ENCODE data around the gene KHK.

The KHK gene

DNA sequence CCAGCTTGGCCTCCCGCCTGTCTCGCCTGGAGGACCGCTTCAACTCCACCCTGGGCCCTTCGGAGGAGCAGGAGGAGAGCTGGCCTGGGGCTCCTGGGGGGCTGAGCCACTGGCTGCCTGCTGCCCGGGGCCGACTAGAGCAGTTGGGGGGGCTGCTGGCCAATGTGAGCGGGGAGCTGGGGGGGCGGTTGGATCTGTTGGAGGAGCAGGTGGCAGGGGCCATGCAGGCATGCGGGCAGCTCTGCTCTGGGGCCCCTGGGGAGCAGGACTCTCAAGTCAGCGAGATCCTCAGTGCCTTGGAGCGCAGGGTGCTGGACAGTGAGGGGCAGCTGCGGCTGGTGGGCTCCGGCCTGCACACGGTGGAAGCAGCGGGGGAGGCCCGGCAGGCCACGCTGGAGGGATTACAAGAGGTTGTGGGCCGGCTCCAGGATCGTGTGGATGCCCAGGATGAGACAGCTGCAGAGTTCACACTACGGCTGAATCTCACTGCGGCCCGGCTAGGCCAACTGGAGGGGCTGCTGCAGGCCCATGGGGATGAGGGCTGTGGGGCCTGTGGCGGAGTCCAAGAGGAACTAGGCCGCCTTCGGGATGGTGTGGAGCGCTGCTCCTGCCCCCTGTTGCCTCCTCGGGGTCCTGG lies 3.7 kb upstream of the KHK start:
- no peak for DNase-seq

DNA sequence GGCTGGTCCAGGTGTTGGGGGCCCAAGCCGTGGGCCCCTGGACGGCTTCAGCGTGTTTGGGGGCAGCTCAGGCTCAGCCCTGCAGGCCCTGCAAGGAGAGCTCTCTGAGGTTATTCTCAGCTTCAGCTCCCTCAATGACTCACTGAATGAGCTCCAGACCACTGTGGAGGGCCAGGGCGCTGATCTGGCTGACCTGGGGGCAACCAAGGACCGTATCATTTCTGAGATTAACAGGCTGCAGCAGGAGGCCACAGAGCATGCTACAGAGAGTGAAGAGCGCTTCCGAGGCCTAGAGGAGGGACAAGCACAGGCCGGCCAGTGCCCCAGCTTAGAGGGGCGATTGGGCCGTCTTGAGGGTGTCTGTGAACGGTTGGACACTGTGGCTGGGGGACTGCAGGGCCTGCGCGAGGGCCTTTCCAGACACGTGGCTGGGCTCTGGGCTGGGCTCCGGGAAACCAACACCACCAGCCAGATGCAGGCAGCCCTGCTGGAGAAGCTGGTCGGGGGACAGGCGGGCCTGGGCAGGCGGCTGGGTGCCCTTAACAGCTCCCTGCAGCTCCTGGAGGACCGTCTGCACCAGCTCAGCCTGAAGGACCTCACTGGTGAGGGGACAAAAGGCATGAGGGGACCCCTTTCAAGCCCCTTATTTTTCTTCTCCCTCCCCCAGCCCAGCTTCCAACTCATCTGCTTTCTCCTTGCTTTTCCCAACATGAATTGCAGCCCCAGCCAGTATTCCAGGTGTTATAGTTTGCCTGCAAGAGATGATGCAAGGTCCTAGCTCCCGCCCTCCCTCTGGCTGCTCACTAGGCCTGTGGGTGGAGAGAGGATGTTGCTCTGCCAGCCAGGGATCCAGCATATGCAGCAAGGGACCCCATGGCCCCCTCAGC lies 2.9 kb upstream of the KHK start:
- no peak for DNase-seq

GRCh38 chr2:27084297-27085061 lies 2.1 kb upstream of the KHK start:
- no peak for DNase-seq

- DNase-seq, result no peak
These were observed 1.4 kb upstream of the KHK start for GRCh38 chr2:27085062-27085672.

- peak in 1 of 2 experiments; percentile 29 for DNase-seq
These were observed 891 bp upstream of the KHK start for GRCh38 chr2:27085673-27086089.

DNA sequence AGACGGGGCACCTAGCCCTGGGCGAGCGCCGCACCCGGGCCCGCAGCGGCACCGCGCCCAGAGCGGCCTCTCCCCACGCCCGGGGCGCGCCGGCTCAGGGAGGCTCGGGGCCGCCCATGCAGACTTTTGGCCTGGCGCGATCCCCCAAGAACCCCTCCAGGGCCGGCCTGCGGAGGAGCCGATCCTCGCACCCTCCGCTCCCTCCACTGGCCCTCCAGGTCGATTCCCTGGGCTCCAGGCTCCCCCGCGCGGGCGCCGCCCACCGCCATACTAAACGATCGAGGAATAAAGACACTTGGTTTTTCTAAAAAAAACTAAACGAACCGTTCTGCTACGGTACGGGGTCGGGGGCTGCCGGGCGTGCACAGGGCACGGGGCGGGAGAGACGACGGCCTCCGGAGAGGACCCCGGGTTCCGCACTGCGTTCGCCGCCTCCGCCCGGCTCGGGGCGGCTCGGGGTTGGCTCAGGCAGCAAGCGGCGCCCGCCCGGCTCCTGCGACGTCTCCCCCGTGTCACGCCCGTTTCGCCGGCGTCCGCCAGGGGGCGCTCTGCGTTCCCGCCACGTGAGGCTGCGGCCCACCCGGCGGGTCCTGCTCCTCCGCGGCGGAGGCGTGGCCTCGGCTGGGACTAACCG lies 365 bp upstream of the KHK start:
- peak; percentile 79 to 95 for DNase-seq

- no peak for DNase-seq
These were observed 1.3 kb downstream of the KHK start for GRCh38 chr2:27087823-27088410.

- DNase-seq, result no peak
These were observed 2.1 kb downstream of the KHK start for GRCh38 chr2:27088634-27089033.

- no peak for DNase-seq
These were observed 2.8 kb downstream of the KHK start for GRCh38 chr2:27089111-27089954.

DNA sequence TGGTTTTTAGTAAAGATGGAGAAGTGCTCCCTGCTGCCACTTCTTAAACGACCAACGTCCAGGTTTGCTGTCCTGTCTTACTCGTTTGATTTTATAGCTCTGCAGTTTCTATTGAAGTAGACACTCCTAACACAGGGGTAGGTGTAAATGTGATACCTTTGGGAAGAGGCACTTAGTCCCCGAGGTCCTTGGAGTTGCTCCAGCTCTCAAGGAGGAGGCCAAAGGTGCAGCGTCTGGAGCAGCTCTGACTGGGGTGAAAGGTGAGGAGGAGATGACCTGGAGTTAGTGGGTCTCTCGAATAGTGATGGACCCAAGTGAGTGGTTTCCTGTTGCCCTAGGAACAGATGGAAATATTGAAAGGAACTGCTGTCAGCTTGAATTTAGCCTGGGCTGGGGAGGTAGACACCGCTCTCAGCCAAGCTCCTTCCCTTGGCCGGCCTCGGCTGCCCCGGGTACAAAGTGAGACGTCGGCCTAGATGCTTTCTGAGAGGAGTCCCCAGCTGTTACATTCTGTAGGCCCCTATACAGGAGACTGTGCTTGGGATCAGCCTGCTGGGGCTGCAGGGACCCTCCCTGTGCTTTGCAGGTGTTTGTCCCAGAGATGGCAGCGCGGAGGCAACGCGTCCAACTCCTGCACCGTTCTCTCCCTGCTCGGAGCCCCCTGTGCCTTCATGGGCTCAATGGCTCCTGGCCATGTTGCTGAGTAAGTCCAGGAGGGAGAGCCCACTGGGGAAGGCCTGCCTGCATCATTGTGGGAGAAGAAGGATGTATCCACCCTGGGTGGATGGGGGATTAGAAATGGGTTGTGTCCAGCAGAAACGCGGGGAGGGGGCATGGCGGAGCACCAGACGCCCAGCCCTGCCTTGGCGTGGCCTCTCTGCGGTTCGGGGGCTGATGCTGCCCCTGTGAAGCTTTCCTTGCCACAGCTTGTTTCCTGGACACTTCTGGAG lies 5.4 kb downstream of the KHK start:
- no peak for DNase-seq

GRCh38 chr2:27092696-27093429 lies 6.3 kb downstream of the KHK start:
- no peak for DNase-seq

DNA sequence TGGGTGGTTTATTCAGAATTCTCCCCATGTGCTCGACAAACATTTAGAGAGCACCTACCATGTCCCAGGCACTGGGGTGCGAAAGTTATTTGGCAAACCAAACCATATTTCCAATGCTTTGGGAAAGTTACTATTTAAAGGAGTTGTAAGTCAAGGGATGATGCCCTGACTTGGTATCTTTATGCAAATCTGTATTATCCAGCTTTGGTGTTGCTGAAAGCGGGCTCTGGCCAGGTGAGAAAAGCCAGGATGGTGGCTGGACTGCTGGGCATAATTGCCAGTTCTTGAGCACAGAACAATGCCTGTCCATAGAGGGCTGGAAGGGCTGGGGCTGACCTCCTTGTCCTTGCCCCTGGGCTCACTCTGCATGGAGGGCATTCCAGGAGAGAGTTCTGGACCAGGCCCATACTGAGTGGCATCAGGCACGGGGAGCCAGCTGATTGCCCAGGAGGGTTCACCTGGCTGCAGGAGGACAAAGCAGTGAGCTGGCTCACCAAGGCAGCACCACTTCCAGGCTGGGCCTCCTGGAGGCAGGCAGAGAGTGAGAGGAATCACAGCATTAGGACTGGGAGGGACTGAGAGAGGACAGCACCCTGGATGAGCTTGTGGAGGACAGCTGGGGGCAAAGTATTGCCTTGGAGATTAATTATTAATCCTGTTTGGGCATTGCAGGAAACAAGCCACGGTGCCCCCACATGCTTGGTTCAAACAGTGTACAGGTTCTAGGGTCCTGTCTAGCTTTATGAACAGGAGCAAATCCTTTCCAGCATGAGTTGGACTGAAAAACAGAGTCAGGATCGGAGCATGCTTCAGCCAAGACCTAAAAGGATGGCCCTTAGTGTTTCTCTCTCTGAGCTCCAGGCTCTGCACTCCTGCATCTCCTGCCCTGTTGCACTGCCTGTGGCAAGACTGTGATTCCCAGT lies 7.1 kb downstream of the KHK start:
- no peak for DNase-seq

- DNase-seq, result no peak
These were observed 7.9 kb downstream of the KHK start for GRCh38 chr2:27094353-27094984.

- DNase-seq, result no peak
These were observed 8.8 kb downstream of the KHK start for GRCh38 chr2:27095427-27095744.

DNA sequence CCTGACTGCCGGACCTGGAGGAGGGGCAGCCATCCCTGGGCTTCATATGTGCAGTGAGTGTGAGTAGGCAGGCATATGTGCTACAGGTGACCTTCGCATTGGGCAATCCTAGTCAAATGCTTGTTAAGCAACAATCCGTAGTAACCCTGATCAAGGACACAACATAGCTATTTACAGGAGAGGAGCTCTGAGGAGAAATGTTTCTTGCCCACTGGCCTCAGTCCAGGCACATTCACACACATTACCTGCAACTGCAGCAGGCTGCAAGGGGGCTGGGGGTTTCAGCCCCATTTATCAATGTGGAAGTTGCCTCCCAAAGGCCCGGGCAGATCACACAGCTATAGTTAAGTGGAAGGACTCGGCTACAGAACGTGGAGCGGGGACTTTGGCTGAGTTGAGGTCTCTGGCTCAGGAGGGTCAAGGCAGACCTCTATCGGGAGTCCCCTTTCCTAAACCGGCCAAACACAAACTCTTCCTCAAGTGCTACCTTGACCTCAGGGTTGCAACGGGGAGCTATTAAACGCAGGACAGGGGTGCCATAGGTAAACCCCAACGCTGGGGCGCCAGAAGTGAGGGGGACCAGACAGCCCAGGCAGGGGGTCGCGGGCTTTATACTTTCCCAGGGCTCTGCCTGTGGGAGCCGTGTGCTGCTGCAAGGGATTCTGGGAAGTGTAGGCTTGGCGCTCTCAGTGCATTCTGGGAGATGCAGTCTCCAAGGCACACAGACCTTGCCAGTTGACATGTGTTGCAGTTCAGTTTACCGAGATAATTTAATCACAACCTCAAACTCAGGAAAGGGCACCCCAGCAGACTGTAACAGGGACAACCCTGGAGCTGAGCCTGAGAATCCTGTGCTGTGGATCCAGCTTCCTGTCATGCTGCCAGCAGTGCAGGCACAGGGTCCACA lies 9.4 kb downstream of the KHK start:
- DNase-seq, result peak; percentile 54 to 77

- DNase-seq, result no peak
These were observed 10.3 kb downstream of the KHK start for GRCh38 chr2:27096748-27097297.

Data from NCI-H446 (cell line).